ENCODE results near the gene MORN1. TPM values are rescaled to one million over a fixed set of nuclear protein-coding genes. Genes with fewer than 3 reads are reported as not detected.

The MORN1 gene
- total and polyA plus RNA-seq, 9 of the 15 experiments (the other 6 are each of a cell fraction or from before 2014, with no cell fraction given), result 0.24 to 9.3 (median 4.2) TPM

- BruUV-seq (replicated peaks), result no TSS peak
- Histone ChIP-seq H2AFZ (ENCODE audit: low read depth, low read length) (no peak overlapping the region), H3K4me3 (no peak overlapping the region), H3K9ac (ENCODE audit: insufficient read depth in 1 of 2, low read depth in 2 of 2, low read length in 2 of 2) (peak overlapping the region in 1 of 2 experiments; percentile 76; a peak in 2 of 4 replicates), H3K9me3 (replicated peaks; ENCODE audit: control insufficient read depth, insufficient read depth, low read depth, low read length) (no peaks in the 10 kb centered on the region), H3K27me3 (ENCODE audit: control insufficient read depth in 2 of 2, insufficient read depth in 2 of 2, low read length in 2 of 2) (no peaks in the 10 kb centered on the region), H3K79me2 (ENCODE audit: control insufficient read depth, insufficient read depth, low read length) (no peaks in the 10 kb centered on the region), H3K36me3 (ENCODE audit: control insufficient read depth, insufficient read depth, low read length) (peaks cover 39% of the 10 kb centered on the region; the same call in 2 of the 3 replicates), H4K20me1 (replicated peaks; ENCODE audit: control insufficient read depth, insufficient read depth, low read length) (no peaks in the 10 kb centered on the region), H3K4me2 (ENCODE audit: insufficient read depth, low read length) (no peak overlapping the region), H3K9me1 (ENCODE audit: control insufficient read depth, insufficient read depth, low read length) (no peaks in the 10 kb centered on the region), H3K27ac (ENCODE audit: extremely low read depth, low read depth, low read length) (no peak overlapping the region), H3K4me1 (replicated peaks in 1 of 2; ENCODE audit: control insufficient read depth in 2 of 2, insufficient read depth in 2 of 2, low read length in 2 of 2) (peaks cover 10 to 70% of the 10 kb centered on the region in 2 experiments; a peak in 4 of 5 replicates)
- ATAC-seq (peak; percentile 82), FAIRE-seq (peak; percentile 83), DNase-seq (ENCODE audit: extremely low read depth in 1 of 4, low spot score in 3 of 4) (peak; percentile 74 to 79 (median 76))
- in situ Hi-C loops (cut with MboI), result no loop called here
- ChIA-PET POLR2A (interaction anchor here (0.6 to 0.9 kb wide), 5 partner anchors 13 to 964 kb away, joined by 3 read pairs; no protein-coding TSS in a partner anchor), CTCF (ENCODE audit: low intra/inter-chr PET ratio) (no interaction called here)
- WGBS (ENCODE audit: insufficient coverage, low coverage, missing lambda C conversion rate), result 40% methylated on average over 17 of the region's 21 CpGs
- intact Hi-C loops (cut with micrococcal nuclease), result loop anchor here (10.0 kb wide), 1 partner anchor 63 kb away; no protein-coding TSS in a partner anchor
- no peak for TF ChIP-seq ZNF699 (CRISPR knock-in tag; IDR thresholded peaks at IDR 0.05; ENCODE audit: insufficient replicate concordance)
- TF ChIP-seq GABPA (tag; conservative IDR thresholded peaks at IDR 0.05; ENCODE audit: low read depth), result no peak
- TF ChIP-seq ZFX (CRISPR knock-in tag; IDR thresholded peaks at IDR 0.05), result 0 out of 2 replicates have a peak, but pooled peaks have one; percentile 23
- no peak for TF ChIP-seq ZC3H4 (CRISPR knock-in tag; IDR thresholded peaks at IDR 0.05; ENCODE audit: borderline replicate concordance)
- TF ChIP-seq RBM22 (IDR thresholded peaks at IDR 0.05; ENCODE audit: low read depth, low read length, poor library complexity, severe bottlenecking), result peak; percentile 28
- no peak for TF ChIP-seq NFIX (CRISPR knock-in tag; IDR thresholded peaks at IDR 0.05; ENCODE audit: low read depth)
- TF ChIP-seq ETS2 (tag; IDR thresholded peaks at IDR 0.05; ENCODE audit: borderline replicate concordance, poor library complexity, severe bottlenecking), result no peak
- TF ChIP-seq SRSF3 (IDR thresholded peaks at IDR 0.05; ENCODE audit: insufficient read depth, low read length), result no peak
- no peak for TF ChIP-seq SLC30A9 (CRISPR knock-in tag; IDR thresholded peaks at IDR 0.05)
- no peak for TF ChIP-seq ZNF717 (CRISPR knock-in tag; IDR thresholded peaks at IDR 0.05)
- TF ChIP-seq HDAC3 (IDR thresholded peaks at IDR 0.05; ENCODE audit: borderline replicate concordance, partially characterized antibody), result no peak
- peak in 1 of 2 experiments; percentile 16; a peak in 1 of 4 replicates for TF ChIP-seq FOXA3 (CRISPR knock-in tag; conservative IDR thresholded peaks at IDR 0.05 in 1 of 2, IDR thresholded peaks at IDR 0.05 in 1 of 2)
- no peak for TF ChIP-seq ZNF24 (IDR thresholded peaks at IDR 0.05)
- no peak for TF ChIP-seq STAT5A (IDR thresholded peaks at IDR 0.05; ENCODE audit: borderline replicate concordance, low read length)
- peak; percentile 37; the same call in 1 of the 2 replicates for TF ChIP-seq ZBTB33 (CRISPR knock-in tag; IDR thresholded peaks at IDR 0.05)
- TF ChIP-seq MAX (CRISPR knock-in tag; IDR thresholded peaks at IDR 0.05), result peak; percentile 69
- 0 out of 2 replicates have a peak, but pooled peaks have one; percentile 21 for TF ChIP-seq MYC (IDR thresholded peaks at IDR 0.05; ENCODE audit: low read depth, low read length)
- TF ChIP-seq MYC (CRISPR knock-in tag; IDR thresholded peaks at IDR 0.05; ENCODE audit: borderline replicate concordance, low read depth), result no peak
Observed at GRCh38 chr1:2311184-2312032, 79.9 kb downstream of the MORN1 start.

Data from K562 (cell line).